Mesenteric fat pad (tissue), 1 donor: ENCODE measurements around the gene SLX4. TPM values are rescaled to one million over a fixed set of nuclear protein-coding genes. Genes with fewer than 3 reads are reported as not detected.

Experiments used
- DNase-seq: peaks from one replicate; pipeline ENCODE4 v3.0.0-alpha.2; 2020; ENCODE audit warnings: low spot score
- total RNA-seq: library from RNA; stranded (reverse); fragmentation: NEBNext Ultra II Directional; extraction: Animal tissue kit (Norgen Biotek cat#: 25700); gene quantifications from one replicate; pipeline ENCODE4 v1.2.1, GENCODE V29; 2021
- donor health status: DM: yes; HTN: yes; CAD: no.

Gene SLX4
- total RNA-seq, 1 donor from 2014 or later, result 4.4 TPM

- no peak for DNase-seq
Observed at GRCh38 chr16:3582276-3583165, 28.9 kb downstream of the SLX4 start.

GRCh38 chr16:3581392-3581791 lies 30.0 kb downstream of the SLX4 start:
- DNase-seq, result no peak

GRCh38 chr16:3580686-3581085 lies 30.7 kb downstream of the SLX4 start:
- no peak for DNase-seq

GRCh38 chr16:3580251-3580651 lies 31.2 kb downstream of the SLX4 start:
- DNase-seq, result no peak

GRCh38 chr16:3579776-3580175 lies 31.6 kb downstream of the SLX4 start:
- DNase-seq, result no peak

GRCh38 chr16:3578610-3579551 lies 32.5 kb downstream of the SLX4 start:
- no peak for DNase-seq

- no peak for DNase-seq
Observed at GRCh38 chr16:3578121-3578520, 33.3 kb downstream of the SLX4 start.

- DNase-seq, result no peak
Observed at GRCh38 chr16:3577302-3577752, 34.1 kb downstream of the SLX4 start, which contains the start of gene NLRC3. Gene NLRC3 (minus strand): TSS chr16:3577403. CDS start chr16:3565036, 12,367 bp downstream.

GRCh38 chr16:3576211-3576610 lies 35.2 kb downstream of the SLX4 start:
- no peak for DNase-seq

GRCh38 chr16:3575491-3575890 lies 35.9 kb downstream of the SLX4 start:
- no peak for DNase-seq

GRCh38 chr16:3574195-3574594 lies 37.2 kb downstream of the SLX4 start:
- DNase-seq, result no peak

- no peak for DNase-seq
Observed at GRCh38 chr16:3573146-3573815, 38.1 kb downstream of the SLX4 start.

- no peak for DNase-seq
Observed at GRCh38 chr16:3570420-3571062, 40.9 kb downstream of the SLX4 start.

- DNase-seq, result no peak
Observed at GRCh38 chr16:3569851-3570250, 41.6 kb downstream of the SLX4 start.

GRCh38 chr16:3566990-3567389 lies 44.4 kb downstream of the SLX4 start:
- no peak for DNase-seq

- no peak for DNase-seq
Observed at GRCh38 chr16:3564889-3565141, 46.6 kb downstream of the SLX4 start.

- DNase-seq, result no peak
Observed at GRCh38 chr16:3564130-3564888, 47.1 kb downstream of the SLX4 start.

GRCh38 chr16:3562914-3563480 lies 48.4 kb downstream of the SLX4 start:
- no peak for DNase-seq

GRCh38 chr16:3561626-3562025 lies 49.8 kb downstream of the SLX4 start:
- DNase-seq, result no peak

- no peak for DNase-seq
Observed at GRCh38 chr16:3554351-3554928, 57.0 kb downstream of the SLX4 start.
